ENCODE data around the gene GLMP.

The GLMP gene

GRCh38 chr1:156283521-156283920 is 12.0 kb downstream of the GLMP start:
- in situ Hi-C loops (cut with HindIII; ENCODE audit: low sequenced_read_pairs): loop anchor here (5.0 kb wide), 1 partner anchor 146 kb away; no protein-coding TSS in a partner anchor
- H3K4me3 ChIP-seq (ENCODE audit: low read depth, low read length): peak overlapping the region; percentile 64
- TF ChIP-seq, protein P1, sequence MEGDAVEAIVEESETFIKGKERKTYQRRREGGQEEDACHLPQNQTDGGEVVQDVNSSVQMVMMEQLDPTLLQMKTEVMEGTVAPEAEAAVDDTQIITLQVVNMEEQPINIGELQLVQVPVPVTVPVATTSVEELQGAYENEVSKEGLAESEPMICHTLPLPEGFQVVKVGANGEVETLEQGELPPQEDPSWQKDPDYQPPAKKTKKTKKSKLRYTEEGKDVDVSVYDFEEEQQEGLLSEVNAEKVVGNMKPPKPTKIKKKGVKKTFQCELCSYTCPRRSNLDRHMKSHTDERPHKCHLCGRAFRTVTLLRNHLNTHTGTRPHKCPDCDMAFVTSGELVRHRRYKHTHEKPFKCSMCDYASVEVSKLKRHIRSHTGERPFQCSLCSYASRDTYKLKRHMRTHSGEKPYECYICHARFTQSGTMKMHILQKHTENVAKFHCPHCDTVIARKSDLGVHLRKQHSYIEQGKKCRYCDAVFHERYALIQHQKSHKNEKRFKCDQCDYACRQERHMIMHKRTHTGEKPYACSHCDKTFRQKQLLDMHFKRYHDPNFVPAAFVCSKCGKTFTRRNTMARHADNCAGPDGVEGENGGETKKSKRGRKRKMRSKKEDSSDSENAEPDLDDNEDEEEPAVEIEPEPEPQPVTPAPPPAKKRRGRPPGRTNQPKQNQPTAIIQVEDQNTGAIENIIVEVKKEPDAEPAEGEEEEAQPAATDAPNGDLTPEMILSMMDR (IDR thresholded peaks at IDR 0.05; ENCODE audit: low read depth, low read length, missing control alignments): no peak
- DNase-seq (ENCODE audit: low read depth): no peak

GRCh38 chr1:156282479-156283222 is 12.8 kb downstream of the GLMP start, which contains the start of gene SMG5:
TSS of gene SMG5 (minus strand) at chr1:156282825. CDS start at chr1:156282680, 145 bp downstream.
- TF ChIP-seq, protein P1 (IDR thresholded peaks at IDR 0.05; ENCODE audit: low read depth, low read length, missing control alignments): no peak
- in situ Hi-C loops (cut with HindIII; ENCODE audit: low sequenced_read_pairs): loop anchor here (5.0 kb wide), 1 partner anchor 145 kb away; no protein-coding TSS in a partner anchor
- H3K4me3 ChIP-seq (ENCODE audit: low read depth, low read length): peak within 1 kb of the TSS; percentile 64
- DNase-seq (ENCODE audit: low read depth): peak; percentile 98

- no peak for DNase-seq (ENCODE audit: low read depth)
- in situ Hi-C loops (cut with HindIII; ENCODE audit: low sequenced_read_pairs): loop anchor here (5.0 kb wide), 1 partner anchor 145 kb away; no protein-coding TSS in a partner anchor
- TF ChIP-seq, protein P1 (IDR thresholded peaks at IDR 0.05; ENCODE audit: low read depth, low read length, missing control alignments): no peak
- H3K4me3 ChIP-seq (ENCODE audit: low read depth, low read length): peak overlapping the region; percentile 64
Observed at GRCh38 chr1:156281693-156282478, 13.6 kb downstream of the GLMP start.

GRCh38 chr1:156281281-156281680 is 14.2 kb downstream of the GLMP start:
- TF ChIP-seq, protein P1 (IDR thresholded peaks at IDR 0.05; ENCODE audit: low read depth, low read length, missing control alignments): no peak
- DNase-seq (ENCODE audit: low read depth): no peak
- peak overlapping the region; percentile 64 for H3K4me3 ChIP-seq (ENCODE audit: low read depth, low read length)
- in situ Hi-C loops (cut with HindIII; ENCODE audit: low sequenced_read_pairs): loop anchor here (5.0 kb wide), 1 partner anchor 144 kb away; no protein-coding TSS in a partner anchor

GRCh38 chr1:156279837-156280236 is 15.6 kb downstream of the GLMP start:
- in situ Hi-C loops (cut with HindIII; ENCODE audit: low sequenced_read_pairs): loop anchor here (5.0 kb wide), 1 partner anchor 143 kb away; no protein-coding TSS in a partner anchor
- no peak for DNase-seq (ENCODE audit: low read depth)
- TF ChIP-seq, protein P1 (IDR thresholded peaks at IDR 0.05; ENCODE audit: low read depth, low read length, missing control alignments): no peak
- H3K4me3 ChIP-seq (ENCODE audit: low read depth, low read length): no peak overlapping the region

DNA sequence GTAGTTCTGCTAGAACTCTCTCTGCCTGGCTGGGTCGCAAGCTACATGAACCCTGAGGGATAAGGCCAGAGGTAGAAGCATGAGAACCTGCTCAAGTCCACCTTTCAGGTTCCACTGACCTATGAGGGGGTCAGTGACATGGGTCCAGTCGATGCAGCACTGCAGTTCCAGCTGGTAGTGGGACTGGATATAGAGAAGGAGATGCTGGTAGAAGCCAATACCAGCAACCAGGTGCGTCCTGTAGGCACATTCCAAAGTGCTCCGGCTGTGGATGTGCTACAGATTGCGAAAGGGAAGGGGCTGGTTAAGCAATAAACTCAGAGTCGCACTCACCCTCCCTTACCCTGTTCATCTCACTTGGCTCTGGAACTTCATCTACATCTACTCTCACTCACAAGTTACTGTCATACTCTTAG is 18.5 kb downstream of the GLMP start:
- H3K4me3 ChIP-seq (ENCODE audit: low read depth, low read length): no peak overlapping the region
- no peak for DNase-seq (ENCODE audit: low read depth)
- in situ Hi-C loops (cut with HindIII; ENCODE audit: low sequenced_read_pairs): no loop called here
- TF ChIP-seq, protein P1 (IDR thresholded peaks at IDR 0.05; ENCODE audit: low read depth, low read length, missing control alignments): no peak
